Neural cell (in vitro differentiated cells): ENCODE measurements around the gene STUB1. TPM values are rescaled to one million over a fixed set of nuclear protein-coding genes. Genes with fewer than 3 reads are reported as not detected.
A peak's percentile ranks its signal among the peaks of the same experiment; 100 is the strongest.

ENCODE experiments used
- H2AFZ ChIP-seq: fragments of 200-600, 300-800 bp; sonication (generic), shearing (Covaris generic); 2 replicates; pipeline ENCODE4 v1.6.0; 2014; ENCODE audit warnings: low read depth, mild to moderate bottlenecking, antibody characterized with exemption, low read length, moderate library complexity
- H3F3A ChIP-seq: fragments of 200-600 bp; shearing (Covaris generic); 2 replicates; pipeline ENCODE4 v1.6.1; 2016; ENCODE audit warnings: mild to moderate bottlenecking, moderate library complexity, mixed read lengths, antibody characterized with exemption, low read length; ENCODE audit not compliant: insufficient read depth, poor library complexity, severe bottlenecking
- H3K27ac ChIP-seq: fragments of 200-600, 300-800 bp; sonication (generic), shearing (Covaris generic); 2 replicates; pipeline ENCODE4 v1.5.1; 2014; ENCODE audit warnings: mild to moderate bottlenecking, low read length, moderate library complexity
- H3K27me3 ChIP-seq: fragments of 300-800, 200-600 bp; sonication (generic), shearing (Covaris generic); 2 replicates; pipeline ENCODE4 v1.6.0; 2014; ENCODE audit warnings: mild to moderate bottlenecking, low read depth, low read length, moderate library complexity; ENCODE audit not compliant: insufficient read depth
- H3K36me3 ChIP-seq: fragments of 300-800, 200-600 bp; sonication (generic), shearing (Covaris generic); 2 replicates; pipeline ENCODE4 v1.5.1; 2014; ENCODE audit warnings: mild to moderate bottlenecking, antibody characterized with exemption, low read length, moderate library complexity; ENCODE audit not compliant: insufficient read depth
- H3K4me2 ChIP-seq: fragments of 300-800, 200-600 bp; sonication (generic), shearing (Covaris generic); 2 replicates; pipeline ENCODE4 v1.6.0; 2014; ENCODE audit warnings: mild to moderate bottlenecking, low read length
- H3K4me3 ChIP-seq: fragments of 300-800, 200-600 bp; sonication (generic), shearing (Covaris generic); 2 replicates; pipeline ENCODE4 v1.5.1; 2014; ENCODE audit warnings: mild to moderate bottlenecking, low read length, moderate library complexity
- H3K79me2 ChIP-seq: fragments of 200-600 bp; shearing (Covaris generic); replicated peaks from 2 replicates; pipeline ENCODE4 v1.6.0; 2014; ENCODE audit warnings: mild to moderate bottlenecking, low read length, moderate library complexity; ENCODE audit not compliant: insufficient read depth
- H3K9ac ChIP-seq: fragments of 300-800, 200-600 bp; sonication (generic), shearing (Covaris generic); 2 replicates; pipeline ENCODE4 v1.6.1; 2016; ENCODE audit warnings: mild to moderate bottlenecking, low read length, mixed read lengths
- H3K9me2 ChIP-seq: fragments of 200-600 bp; shearing (Covaris generic); 2 replicates; pipeline ENCODE4 v1.6.1; 2016; ENCODE audit warnings: mild to moderate bottlenecking, low read length, mixed read lengths; ENCODE audit not compliant: insufficient read depth
- H3K9me3 ChIP-seq: fragments of 200-600, 300-800 bp; sonication (generic), shearing (Covaris generic); 2 replicates; pipeline ENCODE4 v1.6.1; 2016; ENCODE audit warnings: mild to moderate bottlenecking, mixed run types, low read length, moderate library complexity, mixed read lengths
- H4K20me1 ChIP-seq: fragments of 200-600 bp; shearing (Covaris generic); 2 replicates; pipeline ENCODE4 v1.6.1; 2016; ENCODE audit warnings: mild to moderate bottlenecking, mixed run types; ENCODE audit not compliant: insufficient read depth
- CTCF ChIP-seq: fragments of 450-650 bp; IDR thresholded peaks from 2 replicates; pipeline ENCODE4 v1.5.1; 2014; ENCODE audit warnings: antibody characterized with exemption, mild to moderate bottlenecking, moderate library complexity; ENCODE audit not compliant: poor library complexity, severe bottlenecking
- EP300 ChIP-seq: fragments of 450-650 bp; conservative IDR thresholded peaks from 2 replicates; pipeline ENCODE4 v1.6.1; 2014; ENCODE audit warnings: antibody characterized with exemption, mild to moderate bottlenecking, moderate library complexity; ENCODE audit not compliant: poor library complexity, severe bottlenecking
- EZH2 ChIP-seq: fragments of 200-600, 300-800 bp; shearing (Covaris generic), sonication (generic); IDR thresholded peaks from 2 replicates; pipeline ENCODE4 v1.6.1; 2014; ENCODE audit warnings: antibody characterized with exemption, low read length, borderline replicate concordance, mild to moderate bottlenecking; ENCODE audit not compliant: insufficient read depth, poor library complexity, severe bottlenecking
- MXI1 ChIP-seq: fragments of 450-650 bp; conservative IDR thresholded peaks from 2 replicates; pipeline ENCODE4 v1.6.1; 2014; ENCODE audit warnings: antibody characterized with exemption, mild to moderate bottlenecking; ENCODE audit not compliant: poor library complexity, severe bottlenecking
- POLR2AphosphoS5 ChIP-seq: IDR thresholded peaks from 2 replicates; pipeline ENCODE4 v1.6.1; 2012
- RAD21 ChIP-seq: fragments of 450-650 bp; conservative IDR thresholded peaks from 2 replicates; pipeline ENCODE4 v1.6.1; 2014; ENCODE audit warnings: antibody characterized with exemption, mild to moderate bottlenecking, moderate library complexity
- REST ChIP-seq: IDR thresholded peaks from 2 replicates; pipeline ENCODE4 v1.6.1; 2012; ENCODE audit warnings: borderline replicate concordance
- SMC3 ChIP-seq: fragments of 450-650 bp; conservative IDR thresholded peaks from 2 replicates; pipeline ENCODE4 v1.6.1; 2014; ENCODE audit warnings: antibody characterized with exemption, mild to moderate bottlenecking, moderate library complexity; ENCODE audit not compliant: poor library complexity
- TAF1 ChIP-seq: IDR thresholded peaks from 2 replicates; pipeline ENCODE4 v1.6.1; 2012; ENCODE audit warnings: low read depth
- polyA plus RNA-seq: library from polyadenylated mRNA; depleted of rRNA; stranded (reverse); fragments of >200 nt; gene quantifications from 2 replicates; pipeline ENCODE4 v1.2.3, GENCODE V29; 2014

Gene STUB1
- polyA plus RNA-seq, 1 donor from 2014 or later, result 120 TPM

GRCh38 chr16:728131-728889 is 48.1 kb downstream of the STUB1 start:
- no peaks in the 10 kb centered on the region for H3K9me3 ChIP-seq
- no peaks in the 10 kb centered on the region for H3F3A ChIP-seq
- TF ChIP-seq EZH2 (no peak), REST (no peak), MXI1 (peak; percentile 34), SMC3 (no peak), RAD21 (no peak), POLR2AphosphoS5 (no peak), CTCF (no peak), EP300 (no peak), TAF1 (no peak)
- peak overlapping the region; percentile 83 for H3K4me3 ChIP-seq
- peaks cover 7% of the 10 kb centered on the region for H3K27me3 ChIP-seq
- H3K9ac ChIP-seq, result peak overlapping the region; percentile 44
- no peaks in the 10 kb centered on the region for H4K20me1 ChIP-seq
- no peak overlapping the region for H3K4me2 ChIP-seq
- H3K79me2 ChIP-seq, result no peaks in the 10 kb centered on the region
- H3K27ac ChIP-seq, result no peak overlapping the region
- H3K9me2 ChIP-seq, result no peaks in the 10 kb centered on the region
- H3K36me3 ChIP-seq, result no peaks in the 10 kb centered on the region
- H2AFZ ChIP-seq, result no peak overlapping the region

- Histone ChIP-seq H3K9ac (no peak overlapping the region), H3K4me3 (peak overlapping the region; percentile 83), H3K27ac (no peak overlapping the region), H4K20me1 (no peaks in the 10 kb centered on the region), H3K36me3 (no peaks in the 10 kb centered on the region), H3K9me2 (no peaks in the 10 kb centered on the region), H3K4me2 (no peak overlapping the region), H3K27me3 (peaks cover 7% of the 10 kb centered on the region), H3K9me3 (no peaks in the 10 kb centered on the region), H3F3A (no peaks in the 10 kb centered on the region), H2AFZ (no peak overlapping the region), H3K79me2 (no peaks in the 10 kb centered on the region)
- TF ChIP-seq RAD21 (no peak), MXI1 (no peak), POLR2AphosphoS5 (no peak), EP300 (no peak), REST (no peak), SMC3 (no peak), EZH2 (no peak)
These were observed 48.9 kb downstream of the STUB1 start for GRCh38 chr16:728890-729744.
